SK-N-SH (cell line): ENCODE results near the gene ATP12A. TPM values are rescaled to one million over a fixed set of nuclear protein-coding genes. Genes with fewer than 3 reads are reported as not detected.

ENCODE experiments used
- CTCF ChIA-PET: fragments of 300-600, 350-600 bp; formaldehyde crosslinking; extraction: SDS; loops from one replicate; lab custom pipeline; 2021; lab: Yijun Ruan, JAX
- POLR2A ChIA-PET: fragments of 350-600 bp; sonication (Branson Sonifier 250); formaldehyde crosslinking; extraction: SDS; loops from one replicate; lab custom pipeline; 2020; ENCODE audit warnings: antibody characterized with exemption, inconsistent platforms; lab: Yijun Ruan, JAX
- DNase-seq: peaks from one replicate; pipeline ENCODE4 v3.0.0; 2012
- H2AFZ ChIP-seq: fragments of 200-600 bp; sonication (generic); 2 replicates; pipeline ENCODE4 v1.8.1; 2016; ENCODE audit warnings: antibody characterized with exemption, mild to moderate bottlenecking, low read depth
- H3F3A ChIP-seq: fragments of 200-600 bp; sonication (generic); replicated peaks from 2 replicates; pipeline ENCODE3; 2016; ENCODE audit warnings: antibody characterized with exemption, mild to moderate bottlenecking; ENCODE audit not compliant: insufficient read depth
- H3K27ac ChIP-seq, 2 experiments: fragments of 200-500 bp in 1 of 2; fragments of 200-600 bp in 1 of 2; sonication (Bioruptor generic) in 1 of 2; sonication (generic), shearing (Covaris generic) in 1 of 2; 2 replicates each; pipeline versions ENCODE4 v1.5.1 to v1.6.1; 2014 to 2016; ENCODE audit warnings: low read depth in 2 of 2, inconsistent platforms in 1 of 2, low read length in 1 of 2, mild to moderate bottlenecking in 1 of 2, mixed read lengths in 1 of 2
- H3K27me3 ChIP-seq: fragments of 200-600 bp; sonication (generic), shearing (Covaris generic); 2 replicates; pipeline ENCODE4 v1.6.1; 2016; ENCODE audit warnings: mixed run types; ENCODE audit not compliant: insufficient read depth
- H3K36me3 ChIP-seq, 2 experiments: fragments of 200-500 bp in 1 of 2; fragments of 200-600 bp in 1 of 2; sonication (Bioruptor generic) in 1 of 2; sonication (generic) in 1 of 2; replicated peaks in 1 of 2; 2 replicates each; pipeline versions ENCODE3 to v1.5.1; 2014 to 2016; ENCODE audit warnings: low read length in 1 of 2, mild to moderate bottlenecking in 1 of 2; ENCODE audit not compliant: insufficient read depth in 2 of 2, control insufficient read depth in 1 of 2
- H3K4me1 ChIP-seq, 2 experiments: fragments of 200-500 bp in 1 of 2; fragments of 200-600 bp in 1 of 2; sonication (Bioruptor generic) in 1 of 2; sonication (generic), shearing (Covaris generic) in 1 of 2; 2 replicates each; pipeline versions ENCODE4 v1.5.1 to v1.6.1; 2014 to 2016; ENCODE audit warnings: low read depth in 1 of 2, low read length in 1 of 2, mixed run types in 1 of 2; ENCODE audit not compliant: insufficient read depth in 2 of 2, control insufficient read depth in 1 of 2
- H3K4me2 ChIP-seq: fragments of 200-600 bp; sonication (generic), shearing (Covaris generic); 2 replicates; pipeline ENCODE4 v1.6.1; 2017; ENCODE audit warnings: mixed run types
- H3K4me3 ChIP-seq, 2 experiments: fragments of 200-500 bp in 1 of 2; fragments of 200-600 bp in 1 of 2; sonication (Bioruptor generic) in 1 of 2; sonication (generic), shearing (Covaris generic) in 1 of 2; 2 replicates each; pipeline versions ENCODE4 v1.5.1 to v1.8.1; 2014 to 2016; ENCODE audit warnings: low read depth in 2 of 2, inconsistent platforms in 1 of 2, low read length in 1 of 2, mild to moderate bottlenecking in 1 of 2, mixed read lengths in 1 of 2, moderate library complexity in 1 of 2
- H3K79me2 ChIP-seq: fragments of 200-600 bp; sonication (generic); 2 replicates; pipeline ENCODE4 v1.8.1; 2017; ENCODE audit warnings: mild to moderate bottlenecking; ENCODE audit not compliant: insufficient read depth
- H3K9ac ChIP-seq: fragments of 200-600 bp; sonication (generic); 2 replicates; pipeline ENCODE4 v1.6.1; 2017; ENCODE audit warnings: mixed run types
- H3K9me2 ChIP-seq: fragments of 200-600 bp; sonication (generic); 2 replicates; pipeline ENCODE4 v1.6.1; 2017; ENCODE audit warnings: mixed run types
- H3K9me3 ChIP-seq: fragments of 200-600 bp; sonication (generic); 2 replicates; pipeline ENCODE4 v1.6.1; 2017; ENCODE audit warnings: mixed run types, mild to moderate bottlenecking, moderate library complexity
- H4K20me1 ChIP-seq: fragments of 200-600 bp; sonication (generic); 2 replicates; pipeline ENCODE4 v1.6.1; 2017; ENCODE audit warnings: mild to moderate bottlenecking, mixed run types; ENCODE audit not compliant: insufficient read depth
- CTCF ChIP-seq: fragments of 200-600 bp; sonication (generic); IDR thresholded peaks from 2 replicates; pipeline ENCODE4 v1.6.1; 2017; ENCODE audit warnings: antibody characterized with exemption, mild to moderate bottlenecking, moderate library complexity
- EP300 ChIP-seq, 2 experiments: IDR thresholded peaks; 2 replicates each; pipeline versions ENCODE4 v1.4.0 to v1.6.1; 2012; ENCODE audit warnings: borderline replicate concordance in 1 of 2, low read depth in 1 of 2, low read length in 1 of 2
- EZH2phosphoT487 ChIP-seq: fragments of 200-600 bp; sonication (generic); IDR thresholded peaks from 2 replicates; pipeline ENCODE4 v1.6.1; 2017; ENCODE audit warnings: low read depth, mixed run types, mild to moderate bottlenecking, antibody characterized with exemption, moderate library complexity, borderline replicate concordance
- GABPA ChIP-seq: IDR thresholded peaks from 2 replicates; pipeline ENCODE4 v1.4.0; 2012; ENCODE audit warnings: low read depth, mild to moderate bottlenecking
- GATA2 ChIP-seq: sonication (generic); formaldehyde crosslinking; IDR thresholded peaks from 2 replicates; pipeline ENCODE4 v1.5.0; 2020; ENCODE audit warnings: mild to moderate bottlenecking, missing genetic modification reagents
- JUND ChIP-seq: IDR thresholded peaks from 2 replicates; pipeline ENCODE4 v1.4.0; 2012
- MAX ChIP-seq: IDR thresholded peaks from 2 replicates; pipeline ENCODE4 v1.4.0; 2012; ENCODE audit warnings: low read depth
- NFIC ChIP-seq: IDR thresholded peaks from 2 replicates; pipeline ENCODE4 v1.4.0; 2012; ENCODE audit warnings: borderline replicate concordance
- RFX5 ChIP-seq: IDR thresholded peaks from 2 replicates; pipeline ENCODE4 v1.6.1; 2012; ENCODE audit warnings: mild to moderate bottlenecking, improper control_type of control experiment, low read length
- RXRA ChIP-seq: IDR thresholded peaks from 2 replicates; pipeline ENCODE4 v1.4.0; 2012; ENCODE audit warnings: low read depth, mild to moderate bottlenecking, borderline replicate concordance
- SIN3A ChIP-seq: IDR thresholded peaks from 2 replicates; pipeline ENCODE4 v1.6.1; 2012; ENCODE audit warnings: low read depth, mild to moderate bottlenecking, low read length, moderate library complexity, borderline replicate concordance
- SMC3 ChIP-seq: IDR thresholded peaks from 2 replicates; pipeline ENCODE4 v1.6.1; 2012; ENCODE audit warnings: low read depth, low read length, improper control_type of control experiment
- TAF1 ChIP-seq: IDR thresholded peaks from 2 replicates; pipeline ENCODE4 v1.6.1; 2012; ENCODE audit warnings: low read depth, mild to moderate bottlenecking, low read length, moderate library complexity, borderline replicate concordance
- TCF12 ChIP-seq: IDR thresholded peaks from 2 replicates; pipeline ENCODE4 v1.4.0; 2012
- TEAD4 ChIP-seq: IDR thresholded peaks from 2 replicates; pipeline ENCODE4 v1.4.0; 2012; ENCODE audit warnings: mild to moderate bottlenecking, borderline replicate concordance; ENCODE audit not compliant: insufficient read depth
- YY1 ChIP-seq: IDR thresholded peaks from 2 replicates; pipeline ENCODE4 v1.4.0; 2012; ENCODE audit warnings: low read depth, mild to moderate bottlenecking
- ZBTB33 ChIP-seq: IDR thresholded peaks from 2 replicates; pipeline ENCODE4 v1.4.0; 2012; ENCODE audit warnings: low read depth, borderline replicate concordance
- WGBS: methylation state at CpG from one replicate; pipeline ENCODE4 v1.1.6; 2017; ENCODE audit warnings: low lambda C conversion rate; 5-methylcytosine and 5-hydroxymethylcytosine counted together
- polyA plus RNA-seq, 3 experiments: library from polyadenylated mRNA; depleted of rRNA; stranded (reverse); fragments of >200 nt; gene quantifications; 2 replicates each; pipeline ENCODE4 v1.2.3, GENCODE V29; 2012
- TF ChIP-seq, protein P1 (sequence below): IDR thresholded peaks from 2 replicates; pipeline ENCODE4 v1.4.0; 2012; ENCODE audit warnings: low read depth, borderline replicate concordance
- TF ChIP-seq, protein P2 (sequence below): fragments of 150-350 bp; IDR thresholded peaks from 2 replicates; pipeline ENCODE4 v1.6.1; 2017; ENCODE audit warnings: antibody characterized with exemption, low read length, low read depth, borderline replicate concordance

The ATP12A gene
- polyA plus RNA-seq, 1 of the 3 experiments (the other 2 are of a cell fraction), result not detected

GRCh38 chr13:24648983-24649687 is 31.1 kb upstream of the ATP12A start:
- Histone ChIP-seq H3F3A (no peaks in the 10 kb centered on the region), H2AFZ (no peak overlapping the region), H3K9me2 (no peaks in the 10 kb centered on the region), H3K4me2 (no peak overlapping the region), H3K4me1 (peaks cover 0 to 3% of the 10 kb centered on the region in 2 experiments; a peak in 1 of 4 replicates), H3K9ac (no peak overlapping the region), H3K4me3 (no peak overlapping the region), H3K9me3 (no peaks in the 10 kb centered on the region), H3K27me3 (no peaks in the 10 kb centered on the region), H3K27ac (no peak overlapping the region), H3K36me3 (no peaks in the 10 kb centered on the region), H3K79me2 (no peaks in the 10 kb centered on the region), H4K20me1 (no peaks in the 10 kb centered on the region)
- ChIA-PET CTCF (interaction anchor here (1.6 kb wide), 1 partner anchor 21 kb away, joined by 4 read pairs; no protein-coding TSS in a partner anchor), POLR2A (no interaction called here)
- no peak for DNase-seq
- WGBS, result 61% methylated on average over 14 of the region's 14 CpGs
- TF ChIP-seq, protein P1, sequence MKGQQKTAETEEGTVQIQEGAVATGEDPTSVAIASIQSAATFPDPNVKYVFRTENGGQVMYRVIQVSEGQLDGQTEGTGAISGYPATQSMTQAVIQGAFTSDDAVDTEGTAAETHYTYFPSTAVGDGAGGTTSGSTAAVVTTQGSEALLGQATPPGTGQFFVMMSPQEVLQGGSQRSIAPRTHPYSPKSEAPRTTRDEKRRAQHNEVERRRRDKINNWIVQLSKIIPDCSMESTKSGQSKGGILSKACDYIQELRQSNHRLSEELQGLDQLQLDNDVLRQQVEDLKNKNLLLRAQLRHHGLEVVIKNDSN, result no peak
- TF ChIP-seq EZH2phosphoT487 (no peak), RFX5 (no peak), CTCF (no peak), GATA2 (CRISPR knock-in tag) (no peak), YY1 (no peak), RXRA (no peak), MAX (no peak), GABPA (no peak), NFIC (no peak), SIN3A (no peak), SMC3 (no peak), TCF12 (no peak), TAF1 (no peak), JUND (no peak), ZBTB33 (no peak), TEAD4 (no peak), EP300 (IDR thresholded peaks at IDR 0.05; ENCODE audit: borderline replicate concordance in 1 of 2, low read depth in 1 of 2, low read length in 1 of 2) (no peak)
- TF ChIP-seq, protein P2, sequence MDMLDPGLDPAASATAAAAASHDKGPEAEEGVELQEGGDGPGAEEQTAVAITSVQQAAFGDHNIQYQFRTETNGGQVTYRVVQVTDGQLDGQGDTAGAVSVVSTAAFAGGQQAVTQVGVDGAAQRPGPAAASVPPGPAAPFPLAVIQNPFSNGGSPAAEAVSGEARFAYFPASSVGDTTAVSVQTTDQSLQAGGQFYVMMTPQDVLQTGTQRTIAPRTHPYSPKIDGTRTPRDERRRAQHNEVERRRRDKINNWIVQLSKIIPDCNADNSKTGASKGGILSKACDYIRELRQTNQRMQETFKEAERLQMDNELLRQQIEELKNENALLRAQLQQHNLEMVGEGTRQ, result no peak
